GM06990 (cell line): ENCODE data around the gene IFNA5.

Experiments
- DNase-seq: peaks from one replicate; pipeline ENCODE4 v3.0.0-alpha.2; 2011; ENCODE audit not compliant: insufficient read length; ENCODE audit errors: extremely low read depth
- H3K27me3 ChIP-seq: replicated peaks from 2 replicates; pipeline ENCODE4 v1.6.0; 2011; ENCODE audit warnings: low read length; ENCODE audit not compliant: control insufficient read depth, insufficient read depth
- H3K36me3 ChIP-seq: 2 replicates; pipeline ENCODE4 v1.5.1; 2011; ENCODE audit warnings: low read length; ENCODE audit not compliant: control insufficient read depth, insufficient read depth
- H3K4me3 ChIP-seq: replicated peaks from 2 replicates; pipeline ENCODE4 v1.5.1; 2011; ENCODE audit warnings: low read depth, mild to moderate bottlenecking, control low read depth, low read length
- TF ChIP-seq, protein P1 (sequence below): IDR thresholded peaks from 2 replicates; pipeline ENCODE4 v1.5.1; 2011; ENCODE audit warnings: low read length, control low read depth, mild to moderate bottlenecking, inconsistent platforms; ENCODE audit not compliant: insufficient read depth, poor library complexity, severe bottlenecking

IFNA5 gene

DNA sequence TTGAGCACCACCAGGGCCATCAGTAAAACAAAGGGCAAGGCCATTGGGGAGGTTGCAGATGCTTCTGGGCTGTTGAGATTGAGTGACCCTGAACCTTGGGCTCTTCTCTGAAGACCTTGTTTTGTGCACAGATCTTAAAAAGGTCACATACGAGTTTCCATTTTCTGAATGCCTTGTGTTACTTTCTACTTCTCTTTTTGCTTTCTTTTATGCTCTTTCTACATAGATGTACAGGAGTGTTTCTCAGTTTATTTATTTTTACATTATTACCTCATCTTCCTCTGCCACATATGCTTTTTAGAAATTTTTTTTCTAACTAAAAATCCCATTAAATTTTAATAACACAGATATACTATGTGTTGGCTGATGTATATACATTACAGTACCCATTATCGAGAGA is at the start of gene IFNA5:
Gene IFNA5, minus strand, starts transcription at position 101 of the 400 bp plus-strand sequence. Its CDS starts 57 bp downstream, at position 44.
- H3K27me3 ChIP-seq, result no peaks in the 10 kb centered on the region
- H3K36me3 ChIP-seq, result no peaks in the 10 kb centered on the region
- H3K4me3 ChIP-seq, result no peak within 1 kb of the TSS
- TF ChIP-seq, protein P1, sequence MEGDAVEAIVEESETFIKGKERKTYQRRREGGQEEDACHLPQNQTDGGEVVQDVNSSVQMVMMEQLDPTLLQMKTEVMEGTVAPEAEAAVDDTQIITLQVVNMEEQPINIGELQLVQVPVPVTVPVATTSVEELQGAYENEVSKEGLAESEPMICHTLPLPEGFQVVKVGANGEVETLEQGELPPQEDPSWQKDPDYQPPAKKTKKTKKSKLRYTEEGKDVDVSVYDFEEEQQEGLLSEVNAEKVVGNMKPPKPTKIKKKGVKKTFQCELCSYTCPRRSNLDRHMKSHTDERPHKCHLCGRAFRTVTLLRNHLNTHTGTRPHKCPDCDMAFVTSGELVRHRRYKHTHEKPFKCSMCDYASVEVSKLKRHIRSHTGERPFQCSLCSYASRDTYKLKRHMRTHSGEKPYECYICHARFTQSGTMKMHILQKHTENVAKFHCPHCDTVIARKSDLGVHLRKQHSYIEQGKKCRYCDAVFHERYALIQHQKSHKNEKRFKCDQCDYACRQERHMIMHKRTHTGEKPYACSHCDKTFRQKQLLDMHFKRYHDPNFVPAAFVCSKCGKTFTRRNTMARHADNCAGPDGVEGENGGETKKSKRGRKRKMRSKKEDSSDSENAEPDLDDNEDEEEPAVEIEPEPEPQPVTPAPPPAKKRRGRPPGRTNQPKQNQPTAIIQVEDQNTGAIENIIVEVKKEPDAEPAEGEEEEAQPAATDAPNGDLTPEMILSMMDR, result no peak
- DNase-seq, result no peak

DNA sequence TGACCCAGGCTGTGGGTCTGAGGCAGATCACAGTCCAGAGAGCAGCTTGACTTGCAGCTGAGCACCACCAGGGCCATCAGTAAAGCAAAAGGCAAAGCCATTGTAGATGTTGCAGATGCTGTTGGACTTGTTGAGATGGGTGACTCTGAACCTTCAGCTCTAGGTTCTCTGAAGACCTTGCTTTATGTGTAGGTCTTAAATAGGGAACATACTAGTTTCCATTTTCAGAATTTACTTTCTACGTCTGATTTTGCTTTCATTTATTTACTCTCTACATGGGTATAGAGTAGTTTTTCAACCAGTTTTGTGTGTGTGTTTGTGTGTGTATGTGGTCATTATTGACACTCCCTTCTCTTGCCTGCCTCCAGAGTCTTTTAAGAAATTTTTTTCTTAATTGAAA is 45.7 kb upstream of the IFNA5 start, which contains the start of gene IFNA6:
Gene IFNA6, minus strand, starts transcription at position 101 of the 400 bp plus-strand sequence. Its CDS starts 0 bp downstream, at position 101.
- no peaks in the 10 kb centered on the region for H3K27me3 ChIP-seq
- H3K36me3 ChIP-seq, result no peaks in the 10 kb centered on the region
- no peak for DNase-seq
- H3K4me3 ChIP-seq, result no peak within 1 kb of the TSS
- TF ChIP-seq, protein P1, result no peak

DNA sequence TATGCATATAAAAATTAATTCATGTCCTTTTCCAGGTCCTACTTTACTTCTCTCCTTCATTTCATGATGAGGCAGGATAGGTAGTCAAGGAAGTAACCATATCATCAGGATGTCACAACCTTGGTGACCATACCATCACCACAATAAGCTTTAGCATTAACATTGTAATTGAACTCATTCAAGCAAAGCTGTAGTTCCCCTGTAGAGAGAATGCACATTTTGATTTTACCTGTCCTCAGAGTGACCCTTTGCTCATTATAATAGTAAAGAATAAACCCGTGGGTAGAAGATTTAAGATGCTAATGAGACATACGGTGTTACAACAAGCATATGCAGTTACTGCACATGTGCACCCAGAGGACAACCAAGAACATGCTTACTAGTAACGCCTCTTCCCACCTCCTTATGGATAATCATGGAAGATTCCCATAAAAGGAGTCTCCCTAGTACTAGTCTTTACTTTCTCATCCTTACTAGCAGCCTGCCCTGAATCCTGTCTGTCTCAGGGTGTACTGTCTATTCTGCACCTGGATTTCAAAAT is 43.4 kb upstream of the IFNA5 start:
- DNase-seq, result no peak
- H3K4me3 ChIP-seq, result no peak overlapping the region
- no peaks in the 10 kb centered on the region for H3K36me3 ChIP-seq
- TF ChIP-seq, protein P1, result no peak
- no peaks in the 10 kb centered on the region for H3K27me3 ChIP-seq

DNA sequence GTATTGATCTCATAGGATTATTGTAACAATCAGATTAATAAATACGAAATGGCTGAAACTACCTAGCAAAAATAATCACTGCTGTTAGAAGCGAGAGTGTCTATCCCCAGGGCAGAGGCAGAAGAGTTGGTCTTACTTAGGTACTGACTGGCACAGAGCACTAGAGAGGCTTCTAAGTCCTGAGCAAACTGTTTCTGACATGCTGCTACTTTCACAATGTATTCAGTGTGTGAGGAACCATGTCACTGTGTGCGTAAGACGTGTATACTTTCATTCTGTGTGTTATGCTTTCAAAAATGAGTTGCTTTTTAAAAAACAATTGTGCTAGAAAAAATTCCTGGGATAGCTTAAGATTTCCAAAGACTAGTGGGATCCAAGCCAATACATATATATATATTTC is 35.6 kb upstream of the IFNA5 start:
- Histone ChIP-seq H3K36me3 (no peaks in the 10 kb centered on the region), H3K4me3 (no peak overlapping the region), H3K27me3 (no peaks in the 10 kb centered on the region)
- TF ChIP-seq, protein P1, result no peak
- DNase-seq, result no peak

DNA sequence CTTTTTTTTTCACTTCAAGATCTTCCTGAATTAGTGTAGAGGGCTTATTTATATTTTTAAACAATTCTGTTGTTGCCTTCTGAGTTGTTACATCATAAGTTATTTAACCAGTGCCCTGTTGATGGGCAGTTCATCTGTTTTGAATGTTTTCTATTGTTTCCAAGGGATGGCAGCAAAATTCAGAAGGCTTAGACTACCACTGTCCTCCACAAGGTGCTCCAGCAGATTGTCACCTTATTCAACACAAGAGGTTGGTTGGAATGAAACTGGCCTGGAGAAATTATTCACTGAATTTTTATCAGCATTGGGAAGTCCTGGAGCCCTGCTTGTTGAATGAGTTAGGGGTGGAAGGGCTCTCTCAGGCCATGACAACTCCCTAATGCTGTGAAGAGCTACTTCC is 31.3 kb upstream of the IFNA5 start:
- no peak overlapping the region for H3K4me3 ChIP-seq
- DNase-seq, result no peak
- H3K27me3 ChIP-seq, result no peaks in the 10 kb centered on the region
- peaks cover 2% of the 10 kb centered on the region for H3K36me3 ChIP-seq
- TF ChIP-seq, protein P1, result no peak
